ENCODE measurements around the gene NSRP1. TPM values are rescaled to one million over a fixed set of nuclear protein-coding genes. Genes with fewer than 3 reads are reported as not detected.

Gene NSRP1
- total and polyA plus RNA-seq, 2 of the 13 experiments (the other 11 are each of a cell fraction or from before 2014, with no cell fraction given), result 7.0 to 14.3 TPM

GRCh38 chr17:30091771-30092170 lies 24.8 kb upstream of the NSRP1 start (continued):
- TF ChIP-seq ZBTB33 (CRISPR knock-in tag; IDR thresholded peaks at IDR 0.05), result no peak
- TF ChIP-seq AKNA (CRISPR knock-in tag; IDR thresholded peaks at IDR 0.05; ENCODE audit: borderline replicate concordance), result no peak
- no peak for TF ChIP-seq ZNF230 (CRISPR knock-in tag; IDR thresholded peaks at IDR 0.05)
- no peak for TF ChIP-seq ZFP91 (CRISPR knock-in tag; IDR thresholded peaks at IDR 0.05; ENCODE audit: borderline replicate concordance)
- TF ChIP-seq TBP (CRISPR knock-in tag; IDR thresholded peaks at IDR 0.05), result no peak
- TF ChIP-seq ZNF501 (CRISPR knock-in tag; IDR thresholded peaks at IDR 0.05), result no peak
- TF ChIP-seq CENPBD1 (CRISPR knock-in tag; IDR thresholded peaks at IDR 0.05; ENCODE audit: borderline replicate concordance, low read depth), result no peak
- TF ChIP-seq DDIT3 (CRISPR knock-in tag; IDR thresholded peaks at IDR 0.05), result no peak

All from HepG2 (cell line).